ENCODE measurements around the gene TNNI3. TPM values are rescaled to one million over a fixed set of nuclear protein-coding genes. Genes with fewer than 3 reads are reported as not detected.
"Not testable (repeated sequence)": the region's sequence is repeated elsewhere in the genome, so short reads cannot be mapped to it uniquely, and the experiment has no call there.

TNNI3 gene
- total RNA-seq, 2 donors from 2014 or later: 9.8 to 14.2 TPM

GRCh38 chr19:55173186-55173713, 15.7 kb upstream of the TNNI3 start:
- peak; percentile 57 for DNase-seq
- H3K36me3 ChIP-seq (ENCODE audit: control insufficient read depth, insufficient read depth, low read length): no peaks in the 10 kb centered on the region
- no peaks in the 10 kb centered on the region for H3K4me1 Mint-ChIP-seq
- peak overlapping the region; percentile 55 for H3K4me3 Mint-ChIP-seq
- peak overlapping the region; percentile 81 for H3K4me3 ChIP-seq (ENCODE audit: low read length)
- H3K9me3 ChIP-seq (ENCODE audit: control insufficient read depth, low read length): no peaks in the 10 kb centered on the region
- H3K36me3 Mint-ChIP-seq (ENCODE audit: low read depth): no peaks in the 10 kb centered on the region
- no peak overlapping the region for H3K9ac ChIP-seq (ENCODE audit: extremely low read depth, low read length, poor library complexity, severe bottlenecking)
- no peak for TF ChIP-seq CTCF (conservative IDR thresholded peaks at IDR 0.05)
- 3% methylated on average over 32 of the region's 32 CpGs; no CpG with 5 or more reads in 1 of the 2 experiments for WGBS, 2 experiments (ENCODE audit: insufficient coverage in 1 of 2, insufficient read length in 1 of 2)
- H3K4me1 ChIP-seq (ENCODE audit: control insufficient read depth, insufficient read depth, low read length): no peaks in the 10 kb centered on the region
- peaks cover 74% of the 10 kb centered on the region for H3K27me3 ChIP-seq (ENCODE audit: control insufficient read depth, insufficient read depth, low read length, poor library complexity, severe bottlenecking)
- H3K9me3 Mint-ChIP-seq: no peaks in the 10 kb centered on the region
- H3K27me3 Mint-ChIP-seq (ENCODE audit: insufficient read depth): peaks cover 98% of the 10 kb centered on the region
- no peak overlapping the region for H3K27ac Mint-ChIP-seq
- no peak overlapping the region for H3K27ac ChIP-seq (ENCODE audit: low read depth, low read length)

- Mint-ChIP-seq H3K4me1 (no peaks in the 10 kb centered on the region), H3K36me3 (ENCODE audit: low read depth) (no peaks in the 10 kb centered on the region), H3K4me3 (peak overlapping the region; percentile 55), H3K27ac (no peak overlapping the region), H3K9me3 (no peaks in the 10 kb centered on the region), H3K27me3 (ENCODE audit: insufficient read depth) (peaks cover 95% of the 10 kb centered on the region)
- Histone ChIP-seq H3K27ac (ENCODE audit: low read depth, low read length) (no peak overlapping the region), H3K9me3 (ENCODE audit: control insufficient read depth, low read length) (no peaks in the 10 kb centered on the region), H3K4me3 (ENCODE audit: low read length) (peak overlapping the region; percentile 81), H3K36me3 (ENCODE audit: control insufficient read depth, insufficient read depth, low read length) (no peaks in the 10 kb centered on the region), H3K4me1 (ENCODE audit: control insufficient read depth, insufficient read depth, low read length) (no peaks in the 10 kb centered on the region), H3K27me3 (ENCODE audit: control insufficient read depth, insufficient read depth, low read length, poor library complexity, severe bottlenecking) (peaks cover 71% of the 10 kb centered on the region), H3K9ac (ENCODE audit: extremely low read depth, low read length, poor library complexity, severe bottlenecking) (no peak overlapping the region)
- TF ChIP-seq CTCF (conservative IDR thresholded peaks at IDR 0.05): no peak
- peak; percentile 55 for DNase-seq
- 21 to 46% methylated on average over 2 to 12 of the region's 12 CpGs for WGBS, 2 experiments (ENCODE audit: insufficient coverage in 1 of 2, insufficient read length in 1 of 2)
Observed at GRCh38 chr19:55172741-55173140, 15.2 kb upstream of the TNNI3 start.

- not testable (repeated sequence) for H3K9me3 ChIP-seq (ENCODE audit: control insufficient read depth, low read length); H3K9me3 Mint-ChIP-seq; H3K9ac ChIP-seq (ENCODE audit: extremely low read depth, low read length, poor library complexity, severe bottlenecking); H3K36me3 Mint-ChIP-seq (ENCODE audit: low read depth); H3K4me1 Mint-ChIP-seq; H3K4me3 ChIP-seq (ENCODE audit: low read length); H3K36me3 ChIP-seq (ENCODE audit: control insufficient read depth, insufficient read depth, low read length); H3K27ac Mint-ChIP-seq; DNase-seq; H3K27ac ChIP-seq (ENCODE audit: low read depth, low read length); H3K4me1 ChIP-seq (ENCODE audit: control insufficient read depth, insufficient read depth, low read length)
- 60 to 80% methylated on average over 1 to 6 of the region's 9 CpGs for WGBS, 2 experiments (ENCODE audit: insufficient coverage in 1 of 2, insufficient read length in 1 of 2)
- peaks cover 71% of the 10 kb centered on the region for H3K27me3 ChIP-seq (ENCODE audit: control insufficient read depth, insufficient read depth, low read length, poor library complexity, severe bottlenecking)
- Mint-ChIP-seq H3K27me3 (ENCODE audit: insufficient read depth) (peaks cover 94% of the 10 kb centered on the region), H3K4me3 (peak overlapping the region; percentile 55)
Observed at GRCh38 chr19:55172318-55172717, 14.8 kb upstream of the TNNI3 start.

- Histone ChIP-seq H3K4me3 (ENCODE audit: low read length) (no peak overlapping the region), H3K4me1 (ENCODE audit: control insufficient read depth, insufficient read depth, low read length) (no peaks in the 10 kb centered on the region), H3K9ac (ENCODE audit: extremely low read depth, low read length, poor library complexity, severe bottlenecking) (no peak overlapping the region), H3K36me3 (ENCODE audit: control insufficient read depth, insufficient read depth, low read length) (no peaks in the 10 kb centered on the region), H3K27ac (ENCODE audit: low read depth, low read length) (no peak overlapping the region), H3K9me3 (ENCODE audit: control insufficient read depth, low read length) (no peaks in the 10 kb centered on the region), H3K27me3 (ENCODE audit: control insufficient read depth, insufficient read depth, low read length, poor library complexity, severe bottlenecking) (peaks cover 62% of the 10 kb centered on the region)
- Mint-ChIP-seq H3K4me1 (peaks cover 6% of the 10 kb centered on the region), H3K4me3 (no peak overlapping the region), H3K9me3 (no peaks in the 10 kb centered on the region), H3K36me3 (ENCODE audit: low read depth) (no peaks in the 10 kb centered on the region), H3K27ac (no peak overlapping the region), H3K27me3 (ENCODE audit: insufficient read depth) (peaks cover 88% of the 10 kb centered on the region)
- 89 to 94% methylated on average over 5 of the region's 5 CpGs for WGBS, 2 experiments (ENCODE audit: insufficient coverage in 1 of 2, insufficient read length in 1 of 2)
- TF ChIP-seq CTCF (conservative IDR thresholded peaks at IDR 0.05): no peak
- DNase-seq: no peak
Observed at GRCh38 chr19:55171440-55171839, 13.9 kb upstream of the TNNI3 start.

Measured in endodermal cell (in vitro differentiated cells).